Nephron progenitor cell (in vitro differentiated cells): ENCODE results near the gene SIDT1.

Experiments used
- DNase-seq: peaks from one replicate; pipeline ENCODE4 v3.0.0; 2021
- H3K27ac Mint-ChIP-seq: 2 replicates; pipeline ENCODE4 v1.8.0; 2021; ENCODE audit warnings: mild to moderate bottlenecking, moderate library complexity, mixed read lengths
- H3K27me3 Mint-ChIP-seq: 2 replicates; pipeline ENCODE4 v1.8.0; 2021; ENCODE audit warnings: mild to moderate bottlenecking, low read depth, mixed read lengths; ENCODE audit not compliant: poor library complexity
- H3K36me3 Mint-ChIP-seq: 2 replicates; pipeline ENCODE4 v1.8.0; 2021; ENCODE audit warnings: low read depth, mixed read lengths
- H3K4me1 Mint-ChIP-seq: 2 replicates; pipeline ENCODE4 v1.8.0; 2021; ENCODE audit warnings: mixed read lengths
- H3K4me3 Mint-ChIP-seq: 2 replicates; pipeline ENCODE4 v1.8.0; 2021; ENCODE audit warnings: mild to moderate bottlenecking, moderate library complexity, mixed read lengths
- H3K9me3 Mint-ChIP-seq: 2 replicates; pipeline ENCODE4 v1.8.0; 2021; ENCODE audit warnings: mild to moderate bottlenecking, moderate library complexity, mixed read lengths
- CTCF ChIP-seq: fragments of 200-600 bp; sonication (generic); IDR thresholded peaks from 2 replicates; pipeline ENCODE4 v1.5.0; 2021; ENCODE audit warnings: antibody characterized with exemption

SIDT1 gene

GRCh38 chr3:113570158-113570557 lies 37.8 kb downstream of the SIDT1 start:
- Mint-ChIP-seq H3K27me3 (peaks cover 25% of the 10 kb centered on the region), H3K4me3 (no peak overlapping the region), H3K9me3 (no peaks in the 10 kb centered on the region), H3K27ac (peak overlapping the region; percentile 44), H3K4me1 (peaks cover 40% of the 10 kb centered on the region), H3K36me3 (no peaks in the 10 kb centered on the region)
- no peak for TF ChIP-seq CTCF
- DNase-seq, result no peak

GRCh38 chr3:113571360-113571759 lies 39.0 kb downstream of the SIDT1 start:
- Mint-ChIP-seq H3K4me1 (peaks cover 39% of the 10 kb centered on the region), H3K4me3 (no peak overlapping the region), H3K36me3 (no peaks in the 10 kb centered on the region), H3K27me3 (peaks cover 23% of the 10 kb centered on the region), H3K27ac (peak overlapping the region; percentile 17), H3K9me3 (no peaks in the 10 kb centered on the region)
- no peak for DNase-seq
- no peak for TF ChIP-seq CTCF

GRCh38 chr3:113573728-113574127 lies 41.4 kb downstream of the SIDT1 start:
- H3K4me1 Mint-ChIP-seq, result peaks cover 43% of the 10 kb centered on the region
- peaks cover 19% of the 10 kb centered on the region for H3K27me3 Mint-ChIP-seq
- DNase-seq, result no peak
- H3K27ac Mint-ChIP-seq, result peak overlapping the region; percentile 0
- peak overlapping the region; percentile 1 for H3K4me3 Mint-ChIP-seq
- H3K36me3 Mint-ChIP-seq, result no peaks in the 10 kb centered on the region
- TF ChIP-seq CTCF, result no peak
- H3K9me3 Mint-ChIP-seq, result no peaks in the 10 kb centered on the region

- Mint-ChIP-seq H3K4me3 (no peak overlapping the region), H3K27me3 (peaks cover 19% of the 10 kb centered on the region), H3K27ac (peak overlapping the region; percentile 0), H3K9me3 (no peaks in the 10 kb centered on the region), H3K4me1 (peaks cover 43% of the 10 kb centered on the region), H3K36me3 (no peaks in the 10 kb centered on the region)
- no peak for DNase-seq
- TF ChIP-seq CTCF, result no peak
These were observed 41.9 kb downstream of the SIDT1 start for GRCh38 chr3:113574213-113574612.

GRCh38 chr3:113575206-113575605 lies 42.9 kb downstream of the SIDT1 start:
- peaks cover 19% of the 10 kb centered on the region for H3K27me3 Mint-ChIP-seq
- peak overlapping the region; percentile 58 for H3K4me3 Mint-ChIP-seq
- peak overlapping the region; percentile 52 for H3K27ac Mint-ChIP-seq
- no peaks in the 10 kb centered on the region for H3K9me3 Mint-ChIP-seq
- H3K4me1 Mint-ChIP-seq, result peaks cover 43% of the 10 kb centered on the region
- TF ChIP-seq CTCF, result no peak
- H3K36me3 Mint-ChIP-seq, result no peaks in the 10 kb centered on the region
- peak; percentile 19 for DNase-seq

GRCh38 chr3:113585228-113585627 lies 52.9 kb downstream of the SIDT1 start:
- Mint-ChIP-seq H3K36me3 (no peaks in the 10 kb centered on the region), H3K4me1 (peaks cover 5% of the 10 kb centered on the region), H3K27me3 (peaks cover 7% of the 10 kb centered on the region), H3K4me3 (no peak overlapping the region), H3K27ac (no peak overlapping the region), H3K9me3 (no peaks in the 10 kb centered on the region)
- no peak for DNase-seq
- TF ChIP-seq CTCF, result no peak
